GM12878 (cell line): Measurements from ENCODE around the gene BGLAP.

Experiments
- CEBPB ChIP-seq, 2 experiments: fragments of 150-350 bp in 1 of 2; IDR thresholded peaks; 2 replicates each; pipeline ENCODE4 v1.6.1; 2012 to 2014; ENCODE audit warnings: low read depth in 2 of 2, low read length in 2 of 2, borderline replicate concordance in 1 of 2, inconsistent platforms in 1 of 2
- EZH2 ChIP-seq: IDR thresholded peaks from 2 replicates; pipeline ENCODE4 v1.6.1; 2012; ENCODE audit warnings: low read depth, mild to moderate bottlenecking, control low read depth, inconsistent platforms, low read length, borderline replicate concordance; ENCODE audit not compliant: control insufficient read depth
- FOXM1 ChIP-seq: IDR thresholded peaks from 2 replicates; pipeline ENCODE4 v1.6.1; 2012; ENCODE audit warnings: low read depth, mild to moderate bottlenecking, inconsistent platforms, low read length, moderate library complexity
- MXI1 ChIP-seq: fragments of 150-350 bp; IDR thresholded peaks from 2 replicates; pipeline ENCODE4 v1.6.1; 2011; ENCODE audit warnings: low read depth, mild to moderate bottlenecking, inconsistent platforms, low read length, improper control_type of control experiment
- NBN ChIP-seq: fragments of 450-650 bp; IDR thresholded peaks from 2 replicates; pipeline ENCODE4 v1.6.1; 2016
- POLR2A ChIP-seq: IDR thresholded peaks from 2 replicates; pipeline ENCODE4 v1.6.1; 2011; ENCODE audit warnings: low read depth, mild to moderate bottlenecking, low read length
- POU2F2 ChIP-seq: IDR thresholded peaks from 3 replicates; pipeline ENCODE4 v1.6.1; 2011; ENCODE audit warnings: low read depth, mild to moderate bottlenecking, low read length, borderline replicate concordance
- SMAD1 ChIP-seq: fragments of 450-650 bp; IDR thresholded peaks from 2 replicates; pipeline ENCODE4 v1.6.1; 2018; ENCODE audit warnings: mild to moderate bottlenecking, low read depth; ENCODE audit not compliant: partially characterized antibody
- TCF12 ChIP-seq: IDR thresholded peaks from 2 replicates; pipeline ENCODE4 v1.6.1; 2011; ENCODE audit warnings: low read depth, mild to moderate bottlenecking, low read length
- TF ChIP-seq, protein P1 (sequence below): fragments of 450-650 bp; conservative IDR thresholded peaks from 2 replicates; pipeline ENCODE4 v1.6.1; 2017; ENCODE audit warnings: mild to moderate bottlenecking, moderate library complexity
- TF ChIP-seq, protein P2 (sequence below), 3 experiments: IDR thresholded peaks in 2 of 3; conservative IDR thresholded peaks in 1 of 3; 2 replicates each; pipeline ENCODE4 v1.5.1; 2011; ENCODE audit warnings: low read depth in 3 of 3, low read length in 3 of 3, mild to moderate bottlenecking in 3 of 3, control low read depth in 2 of 3, moderate library complexity in 2 of 3, inconsistent platforms in 1 of 3, mixed read lengths in 1 of 3; ENCODE audit not compliant: control insufficient read depth in 2 of 3, insufficient read depth in 1 of 3; ENCODE audit errors: extremely low read depth in 1 of 3

DNA sequence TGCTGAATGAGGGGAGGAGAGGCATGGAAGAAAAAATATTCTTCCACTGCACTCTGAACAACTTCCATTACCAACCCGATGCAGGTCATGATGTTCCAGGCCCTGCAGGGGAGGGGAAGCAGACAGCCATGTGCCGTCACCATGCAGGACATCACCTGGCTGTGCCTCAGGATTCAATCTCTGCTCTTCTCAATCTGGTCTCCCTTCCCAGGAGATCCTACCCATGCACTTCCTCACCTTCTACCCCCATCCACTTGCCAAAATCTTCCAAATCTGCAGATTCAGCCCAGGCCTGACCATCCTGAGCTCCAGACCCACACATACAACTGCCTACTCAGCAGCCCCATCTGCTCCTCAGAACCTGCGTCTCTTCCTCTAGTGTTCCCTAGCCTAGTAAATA is 11.7 kb downstream of the BGLAP start:
- TF ChIP-seq POU2F2, result no peak
- TF ChIP-seq, protein P1, sequence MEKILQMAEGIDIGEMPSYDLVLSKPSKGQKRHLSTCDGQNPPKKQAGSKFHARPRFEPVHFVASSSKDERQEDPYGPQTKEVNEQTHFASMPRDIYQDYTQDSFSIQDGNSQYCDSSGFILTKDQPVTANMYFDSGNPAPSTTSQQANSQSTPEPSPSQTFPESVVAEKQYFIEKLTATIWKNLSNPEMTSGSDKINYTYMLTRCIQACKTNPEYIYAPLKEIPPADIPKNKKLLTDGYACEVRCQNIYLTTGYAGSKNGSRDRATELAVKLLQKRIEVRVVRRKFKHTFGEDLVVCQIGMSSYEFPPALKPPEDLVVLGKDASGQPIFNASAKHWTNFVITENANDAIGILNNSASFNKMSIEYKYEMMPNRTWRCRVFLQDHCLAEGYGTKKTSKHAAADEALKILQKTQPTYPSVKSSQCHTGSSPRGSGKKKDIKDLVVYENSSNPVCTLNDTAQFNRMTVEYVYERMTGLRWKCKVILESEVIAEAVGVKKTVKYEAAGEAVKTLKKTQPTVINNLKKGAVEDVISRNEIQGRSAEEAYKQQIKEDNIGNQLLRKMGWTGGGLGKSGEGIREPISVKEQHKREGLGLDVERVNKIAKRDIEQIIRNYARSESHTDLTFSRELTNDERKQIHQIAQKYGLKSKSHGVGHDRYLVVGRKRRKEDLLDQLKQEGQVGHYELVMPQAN, result no peak
- no peak for TF ChIP-seq MXI1
- no peak for TF ChIP-seq FOXM1
- TF ChIP-seq, protein P2, sequence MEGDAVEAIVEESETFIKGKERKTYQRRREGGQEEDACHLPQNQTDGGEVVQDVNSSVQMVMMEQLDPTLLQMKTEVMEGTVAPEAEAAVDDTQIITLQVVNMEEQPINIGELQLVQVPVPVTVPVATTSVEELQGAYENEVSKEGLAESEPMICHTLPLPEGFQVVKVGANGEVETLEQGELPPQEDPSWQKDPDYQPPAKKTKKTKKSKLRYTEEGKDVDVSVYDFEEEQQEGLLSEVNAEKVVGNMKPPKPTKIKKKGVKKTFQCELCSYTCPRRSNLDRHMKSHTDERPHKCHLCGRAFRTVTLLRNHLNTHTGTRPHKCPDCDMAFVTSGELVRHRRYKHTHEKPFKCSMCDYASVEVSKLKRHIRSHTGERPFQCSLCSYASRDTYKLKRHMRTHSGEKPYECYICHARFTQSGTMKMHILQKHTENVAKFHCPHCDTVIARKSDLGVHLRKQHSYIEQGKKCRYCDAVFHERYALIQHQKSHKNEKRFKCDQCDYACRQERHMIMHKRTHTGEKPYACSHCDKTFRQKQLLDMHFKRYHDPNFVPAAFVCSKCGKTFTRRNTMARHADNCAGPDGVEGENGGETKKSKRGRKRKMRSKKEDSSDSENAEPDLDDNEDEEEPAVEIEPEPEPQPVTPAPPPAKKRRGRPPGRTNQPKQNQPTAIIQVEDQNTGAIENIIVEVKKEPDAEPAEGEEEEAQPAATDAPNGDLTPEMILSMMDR (IDR thresholded peaks at IDR 0.05 in 2 of 3, conservative IDR thresholded peaks at IDR 0.05 in 1 of 3; ENCODE audit: control insufficient read depth in 2 of 3, extremely low read depth in 1 of 3, insufficient read depth in 1 of 3, low read depth in 3 of 3, low read length in 3 of 3), result no peak
- TF ChIP-seq EZH2, result no peak
- no peak for TF ChIP-seq CEBPB (IDR thresholded peaks at IDR 0.05; ENCODE audit: borderline replicate concordance in 1 of 2, low read depth in 2 of 2, low read length in 2 of 2)
- TF ChIP-seq SMAD1, result no peak
- TF ChIP-seq NBN, result no peak
- TF ChIP-seq TCF12, result no peak
- TF ChIP-seq POLR2A, result no peak
